Type B pancreatic cell (in vitro differentiated cells): ENCODE measurements around the gene EDRF1. TPM values are rescaled to one million over a fixed set of nuclear protein-coding genes. Genes with fewer than 3 reads are reported as not detected.

Experiments used
- DNase-seq: peaks from one replicate; pipeline ENCODE4 v3.0.0; 2021; ENCODE audit warnings: mixed read lengths; ENCODE audit not compliant: unreplicated experiment; ENCODE audit errors: extremely low spot score
- H3K27ac Mint-ChIP-seq: 2 replicates; pipeline ENCODE4 v1.8.0; 2021; ENCODE audit warnings: mild to moderate bottlenecking, mixed read lengths
- H3K27me3 Mint-ChIP-seq: 2 replicates; pipeline ENCODE4 v1.8.0; 2021; ENCODE audit warnings: mixed read lengths
- H3K36me3 Mint-ChIP-seq: 2 replicates; pipeline ENCODE4 v1.8.0; 2021; ENCODE audit warnings: mixed read lengths
- H3K4me1 Mint-ChIP-seq: one replicate; pipeline ENCODE4 v1.8.0; 2021; ENCODE audit warnings: mixed read lengths; ENCODE audit not compliant: unreplicated experiment
- H3K4me3 Mint-ChIP-seq: 2 replicates; pipeline ENCODE4 v1.8.0; 2021; ENCODE audit warnings: mild to moderate bottlenecking, mixed read lengths
- H3K9me3 Mint-ChIP-seq: 2 replicates; pipeline ENCODE4 v1.8.0; 2021; ENCODE audit warnings: mixed read lengths
- total RNA-seq: library from RNA; stranded (reverse); gene quantifications from 2 replicates; pipeline ENCODE4 v1.2.1, GENCODE V29; 2021; ENCODE audit warnings: low replicate concordance
- TF ChIP-seq, protein P1 (sequence below): fragments of 200-600 bp; sonication (generic); conservative IDR thresholded peaks from 2 replicates; pipeline ENCODE4 v1.5.0; 2021; ENCODE audit warnings: antibody characterized with exemption, mild to moderate bottlenecking

EDRF1 gene
- total RNA-seq, 1 donor from 2014 or later = 35.4 TPM

DNA sequence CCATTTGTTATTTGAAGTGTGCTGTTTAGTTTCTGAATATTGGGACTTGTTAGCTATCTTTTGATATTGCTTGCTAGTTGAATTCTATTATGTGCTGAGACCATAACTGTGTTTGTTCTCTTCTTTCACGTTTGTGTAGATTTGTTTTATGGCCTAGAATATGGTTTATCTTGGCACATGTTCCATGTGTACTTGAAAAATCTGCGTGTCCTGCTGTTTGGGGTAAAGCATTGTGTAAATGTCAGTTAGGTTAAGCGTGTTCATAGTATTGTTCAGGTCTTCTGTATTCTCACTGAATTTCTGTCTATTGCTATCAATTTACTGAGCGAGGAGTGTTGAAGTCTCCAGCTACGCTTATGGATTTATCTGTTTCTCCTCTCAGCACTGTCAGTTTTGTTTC, 36.7 kb downstream of the EDRF1 start:
- DNase-seq = no peak
- TF ChIP-seq, protein P1, sequence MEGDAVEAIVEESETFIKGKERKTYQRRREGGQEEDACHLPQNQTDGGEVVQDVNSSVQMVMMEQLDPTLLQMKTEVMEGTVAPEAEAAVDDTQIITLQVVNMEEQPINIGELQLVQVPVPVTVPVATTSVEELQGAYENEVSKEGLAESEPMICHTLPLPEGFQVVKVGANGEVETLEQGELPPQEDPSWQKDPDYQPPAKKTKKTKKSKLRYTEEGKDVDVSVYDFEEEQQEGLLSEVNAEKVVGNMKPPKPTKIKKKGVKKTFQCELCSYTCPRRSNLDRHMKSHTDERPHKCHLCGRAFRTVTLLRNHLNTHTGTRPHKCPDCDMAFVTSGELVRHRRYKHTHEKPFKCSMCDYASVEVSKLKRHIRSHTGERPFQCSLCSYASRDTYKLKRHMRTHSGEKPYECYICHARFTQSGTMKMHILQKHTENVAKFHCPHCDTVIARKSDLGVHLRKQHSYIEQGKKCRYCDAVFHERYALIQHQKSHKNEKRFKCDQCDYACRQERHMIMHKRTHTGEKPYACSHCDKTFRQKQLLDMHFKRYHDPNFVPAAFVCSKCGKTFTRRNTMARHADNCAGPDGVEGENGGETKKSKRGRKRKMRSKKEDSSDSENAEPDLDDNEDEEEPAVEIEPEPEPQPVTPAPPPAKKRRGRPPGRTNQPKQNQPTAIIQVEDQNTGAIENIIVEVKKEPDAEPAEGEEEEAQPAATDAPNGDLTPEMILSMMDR = no peak
- H3K4me3 Mint-ChIP-seq = no peak overlapping the region
- no peak overlapping the region for H3K27ac Mint-ChIP-seq
- H3K36me3 Mint-ChIP-seq = peaks cover 46% of the 10 kb centered on the region
- H3K4me1 Mint-ChIP-seq = no peaks in the 10 kb centered on the region
- H3K27me3 Mint-ChIP-seq = no peaks in the 10 kb centered on the region
- H3K9me3 Mint-ChIP-seq = no peaks in the 10 kb centered on the region

DNA sequence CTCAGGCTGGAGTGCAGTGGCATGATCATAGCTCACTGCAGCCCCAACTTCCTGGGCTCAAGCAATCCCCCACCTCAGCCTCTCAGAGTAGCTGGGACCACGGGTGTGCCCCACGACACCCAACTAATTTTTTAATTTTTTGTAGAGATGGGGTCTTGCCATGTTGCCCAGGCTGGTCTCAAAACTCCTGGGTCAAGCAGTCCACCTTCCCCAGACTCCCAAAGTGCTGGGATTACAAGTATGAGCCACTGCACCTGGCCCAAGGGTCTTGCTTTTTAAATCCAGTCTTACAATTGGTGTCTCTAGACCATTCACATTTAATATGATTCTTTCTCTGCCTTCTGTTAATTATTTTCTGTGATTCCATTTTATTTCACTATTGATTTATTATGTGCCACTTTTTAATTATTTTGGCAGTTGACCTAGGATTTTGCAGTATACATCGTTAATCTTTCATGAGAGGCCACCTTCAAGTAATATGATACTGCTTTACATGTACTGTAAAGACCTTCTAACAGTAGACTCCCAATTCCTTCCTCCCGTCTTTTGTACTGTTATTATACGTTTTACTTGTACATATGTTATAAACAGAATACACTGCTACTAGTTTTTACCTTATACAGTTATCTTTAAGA, 37.5 kb downstream of the EDRF1 start:
- TF ChIP-seq, protein P1 = no peak
- Mint-ChIP-seq H3K27ac (no peak overlapping the region), H3K4me1 (no peaks in the 10 kb centered on the region), H3K36me3 (peaks cover 48% of the 10 kb centered on the region), H3K9me3 (no peaks in the 10 kb centered on the region), H3K4me3 (no peak overlapping the region), H3K27me3 (no peaks in the 10 kb centered on the region)
- DNase-seq = no peak

DNA sequence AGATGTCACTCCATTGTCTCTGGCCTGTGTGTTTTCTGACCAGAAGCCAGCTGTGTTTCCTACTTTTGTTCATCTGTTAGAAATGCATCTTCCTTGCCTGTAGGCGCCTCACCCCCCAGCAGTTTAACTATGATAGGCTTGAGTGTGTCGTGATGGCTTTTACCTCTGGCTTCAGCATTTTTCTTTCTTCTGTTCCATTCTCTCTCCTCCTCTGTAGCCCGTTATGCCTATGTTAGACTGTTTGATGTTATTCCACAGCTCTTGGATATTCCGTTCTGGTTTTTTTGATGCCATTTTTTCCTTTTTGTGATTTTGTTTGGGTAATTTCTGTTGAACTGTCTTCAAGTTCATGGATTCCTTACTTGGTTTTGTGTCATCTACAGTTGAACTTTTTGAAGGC, 38.2 kb downstream of the EDRF1 start:
- peaks cover 47% of the 10 kb centered on the region for H3K36me3 Mint-ChIP-seq
- no peaks in the 10 kb centered on the region for H3K27me3 Mint-ChIP-seq
- no peak for DNase-seq
- H3K9me3 Mint-ChIP-seq = no peaks in the 10 kb centered on the region
- no peak overlapping the region for H3K27ac Mint-ChIP-seq
- no peaks in the 10 kb centered on the region for H3K4me1 Mint-ChIP-seq
- TF ChIP-seq, protein P1 = no peak
- H3K4me3 Mint-ChIP-seq = no peak overlapping the region

DNA sequence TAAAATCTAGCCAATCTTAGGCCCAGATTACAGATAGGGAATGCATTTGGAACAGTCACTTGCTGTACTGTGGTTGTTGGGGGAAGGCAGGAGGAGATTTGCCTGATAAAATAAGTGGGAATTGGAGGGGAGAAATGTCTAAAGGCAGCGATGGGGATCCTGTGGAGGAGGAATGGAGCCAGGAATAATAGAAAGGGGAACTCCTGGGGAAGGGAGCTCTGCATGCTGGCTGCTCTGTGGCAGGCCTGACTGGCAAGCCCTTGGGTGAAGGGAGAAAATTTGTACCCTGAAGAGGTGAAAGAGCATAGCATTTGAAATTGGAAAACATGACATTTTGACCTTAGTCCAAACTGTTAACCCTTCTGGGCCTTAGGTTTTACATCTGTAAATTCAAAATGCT, 42.5 kb downstream of the EDRF1 start:
- TF ChIP-seq, protein P1 = no peak
- Mint-ChIP-seq H3K27me3 (no peaks in the 10 kb centered on the region), H3K27ac (no peak overlapping the region), H3K4me3 (no peak overlapping the region), H3K36me3 (peaks cover 44% of the 10 kb centered on the region), H3K9me3 (no peaks in the 10 kb centered on the region), H3K4me1 (no peaks in the 10 kb centered on the region)
- DNase-seq = no peak

DNA sequence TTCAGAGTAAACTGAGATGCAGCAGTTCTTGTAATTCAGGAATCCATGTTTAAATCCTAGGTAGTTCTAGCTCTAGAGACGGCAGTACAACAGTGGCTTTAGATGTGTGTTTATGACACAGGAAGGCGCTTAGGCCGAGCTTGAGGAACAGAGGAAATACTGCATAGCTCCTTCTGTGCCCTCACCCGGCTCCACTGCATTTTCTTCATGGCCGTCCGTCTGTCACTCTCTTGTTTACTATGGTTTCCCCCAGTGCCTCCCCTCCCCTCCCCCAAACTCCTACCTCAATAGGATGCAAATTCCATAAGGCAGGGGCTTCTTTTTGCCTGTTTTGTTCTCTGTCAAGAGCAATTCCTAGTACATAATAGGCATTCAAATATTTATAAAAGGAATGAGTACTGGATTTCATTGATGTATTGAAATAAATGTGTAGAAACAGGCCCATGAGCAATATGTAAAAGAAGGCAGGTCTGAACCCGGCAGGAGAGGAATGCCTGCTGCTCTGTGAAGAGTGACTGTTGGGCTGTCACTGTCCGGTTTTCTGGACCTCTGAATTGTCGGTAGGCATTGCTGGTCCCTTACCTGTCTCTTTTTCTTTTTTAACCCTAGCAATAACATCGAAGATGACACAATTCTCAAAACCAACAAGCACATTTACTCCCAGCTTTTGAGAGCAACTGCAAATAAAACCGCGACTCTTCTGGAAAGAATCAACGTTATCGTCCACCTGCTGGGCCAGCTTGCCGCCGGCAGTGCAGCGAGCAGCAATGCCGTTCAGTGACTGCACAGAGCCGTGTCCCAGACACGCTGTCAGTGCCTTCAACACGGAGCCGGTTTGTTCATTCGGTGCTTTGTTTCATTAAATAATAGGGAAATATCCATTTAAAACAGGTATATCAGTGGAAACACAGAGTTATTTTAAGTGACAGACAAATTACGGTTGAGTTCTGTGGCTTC, 43.5 kb downstream of the EDRF1 start:
- Mint-ChIP-seq H3K9me3 (no peaks in the 10 kb centered on the region), H3K4me1 (peaks cover 6% of the 10 kb centered on the region), H3K27ac (no peak overlapping the region), H3K27me3 (no peaks in the 10 kb centered on the region), H3K36me3 (peaks cover 43% of the 10 kb centered on the region), H3K4me3 (no peak overlapping the region)
- TF ChIP-seq, protein P1 = no peak
- no peak for DNase-seq
